Keratinocyte (primary cell): ENCODE results near the gene TRPV4. TPM values are rescaled to one million over a fixed set of nuclear protein-coding genes. Genes with fewer than 3 reads are reported as not detected.

Experiments
- DNase-seq: peaks from one replicate; pipeline ENCODE4 v3.0.0-alpha.2; 2011; ENCODE audit warnings: low read depth, missing footprints, low spot score
- FAIRE-seq: peaks from 2 replicates; lab custom pipeline; 2011; peaks lifted over from hg19 to GRCh38; lab: Jason Lieb, UNC
- H2AFZ ChIP-seq: 2 replicates; pipeline ENCODE4 v1.6.0; 2012; ENCODE audit warnings: low read length, control low read depth, inconsistent platforms; ENCODE audit not compliant: control insufficient read depth
- H3K27ac ChIP-seq: 2 replicates; pipeline ENCODE4 v1.5.1; 2011; ENCODE audit warnings: low read length; ENCODE audit not compliant: control insufficient read depth, insufficient read depth
- H3K27me3 ChIP-seq: 3 replicates; pipeline ENCODE4 v1.6.0; 2011; ENCODE audit warnings: low read length; ENCODE audit not compliant: control insufficient read depth, insufficient read depth; ENCODE audit errors: extremely low read depth
- H3K36me3 ChIP-seq, 2 experiments: 2 replicates in 1 of 2; 3 replicates in 1 of 2; pipeline ENCODE4 v1.5.1; 2011; ENCODE audit warnings: low read length in 2 of 2, mild to moderate bottlenecking in 1 of 2; ENCODE audit not compliant: control insufficient read depth in 2 of 2, insufficient read depth in 2 of 2; ENCODE audit errors: extremely low read depth in 1 of 2
- H3K4me1 ChIP-seq: 3 replicates; pipeline ENCODE4 v1.5.1; 2011; ENCODE audit warnings: low read length; ENCODE audit not compliant: control insufficient read depth, insufficient read depth; ENCODE audit errors: extremely low read depth
- H3K4me2 ChIP-seq: 3 replicates; pipeline ENCODE4 v1.6.0; 2011; ENCODE audit warnings: low read depth, low read length; ENCODE audit not compliant: control insufficient read depth, insufficient read depth; ENCODE audit errors: extremely low read depth
- H3K4me3 ChIP-seq, 3 experiments: fragments of 200-600 bp in 1 of 3; sonication (generic) in 1 of 3; 2 replicates in 2 of 3; 3 replicates in 1 of 3; pipeline ENCODE4 v1.5.1; 2011 to 2016; ENCODE audit warnings: low read length in 3 of 3, mild to moderate bottlenecking in 3 of 3, control low read depth in 2 of 3, inconsistent platforms in 1 of 3, low read depth in 1 of 3, mixed read lengths in 1 of 3, mixed run types in 1 of 3, moderate library complexity in 1 of 3; ENCODE audit not compliant: control insufficient read depth in 2 of 3, insufficient read depth in 2 of 3; ENCODE audit errors: extremely low read depth in 1 of 3
- H3K79me2 ChIP-seq: 2 replicates; pipeline ENCODE4 v1.6.0; 2012; ENCODE audit warnings: low read length; ENCODE audit not compliant: control insufficient read depth, insufficient read depth
- H3K9ac ChIP-seq: 3 replicates; pipeline ENCODE4 v1.6.0; 2011; ENCODE audit warnings: low read length; ENCODE audit not compliant: control insufficient read depth, insufficient read depth; ENCODE audit errors: extremely low read depth
- H3K9me1 ChIP-seq: 3 replicates; pipeline ENCODE4 v1.6.0; 2011; ENCODE audit warnings: low read length; ENCODE audit not compliant: control insufficient read depth, insufficient read depth; ENCODE audit errors: extremely low read depth
- H3K9me3 ChIP-seq: 2 replicates; pipeline ENCODE4 v1.5.1; 2012; ENCODE audit warnings: low read depth, low read length; ENCODE audit not compliant: control insufficient read depth
- H4K20me1 ChIP-seq: 3 replicates; pipeline ENCODE4 v1.6.0; 2011; ENCODE audit warnings: low read length; ENCODE audit not compliant: control insufficient read depth, insufficient read depth; ENCODE audit errors: extremely low read depth
- CTCF ChIP-seq, 3 experiments: IDR thresholded peaks in 1 of 3; conservative IDR thresholded peaks in 1 of 3; optimal IDR thresholded peaks in 1 of 3; 2 replicates in 2 of 3; 3 replicates in 1 of 3; pipeline versions ENCODE3 to v1.5.1; 2011; ENCODE audit warnings: low read length in 3 of 3, mild to moderate bottlenecking in 3 of 3, moderate library complexity in 2 of 3, control low read depth in 1 of 3, inconsistent platforms in 1 of 3; ENCODE audit not compliant: insufficient read depth in 2 of 3; ENCODE audit errors: extremely low read depth in 1 of 3
- EZH2 ChIP-seq: IDR thresholded peaks from one replicate; pipeline ENCODE4 v1.6.1; 2012; ENCODE audit warnings: inconsistent platforms, mild to moderate bottlenecking, low read length, moderate library complexity
- dilution Hi-C: fragments of 300-500 bp; cut with MboI; formaldehyde crosslinking; loops from one replicate; pipeline ENCODE4 v1.7.0; 2020; ENCODE audit warnings: low sequenced_read_pairs; ENCODE audit not compliant: extremely low pct_ligation_motif_present
- polyA plus RNA-seq, 5 experiments: library from polyadenylated mRNA; depleted of rRNA in 3 of 5; stranded (reverse) in 3 of 5; stranded (forward) in 1 of 5; unstranded in 1 of 5; fragments of >200 nt; gene quantifications; 1 replicate in 1 of 5; 2 replicates in 3 of 5; 3 replicates in 1 of 5; pipeline versions ENCODE4 v1.2.1 to v1.2.3, GENCODE V29; 2011 to 2012; ENCODE audit warnings: missing spikeins in 2 of 5, low read depth in 1 of 5, low replicate concordance in 1 of 5

TRPV4 gene
- polyA plus RNA-seq, 1 donor (not counting 4 experiments of a cell fraction or from before 2014, with no cell fraction given) = 0.46 TPM

GRCh38 chr12:109737126-109737525 lies 96.1 kb downstream of the TRPV4 start:
- Histone ChIP-seq H3K79me2 (no peaks in the 10 kb centered on the region), H4K20me1 (no peaks in the 10 kb centered on the region), H3K27ac (no peak overlapping the region), H2AFZ (no peak overlapping the region), H3K4me2 (no peak overlapping the region), H3K4me1 (no peaks in the 10 kb centered on the region), H3K27me3 (no peaks in the 10 kb centered on the region), H3K9ac (no peak overlapping the region), H3K4me3 (no peak overlapping the region), H3K9me1 (no peaks in the 10 kb centered on the region), H3K36me3 (no peaks in the 10 kb centered on the region), H3K9me3 (no peaks in the 10 kb centered on the region)
- DNase-seq = no peak
- FAIRE-seq = no peak
- no peak for TF ChIP-seq EZH2
- TF ChIP-seq CTCF (optimal IDR thresholded peaks at IDR 0.05 in 1 of 3, IDR thresholded peaks at IDR 0.05 in 1 of 3, conservative IDR thresholded peaks at IDR 0.05 in 1 of 3; ENCODE audit: extremely low read depth in 1 of 3, insufficient read depth in 2 of 3, low read length in 3 of 3) = no peak
- dilution Hi-C loops = no loop called here

GRCh38 chr12:109736552-109737108 lies 96.6 kb downstream of the TRPV4 start:
- FAIRE-seq (no peak), DNase-seq (no peak)
- no peak for TF ChIP-seq EZH2
- TF ChIP-seq CTCF (optimal IDR thresholded peaks at IDR 0.05 in 1 of 3, IDR thresholded peaks at IDR 0.05 in 1 of 3, conservative IDR thresholded peaks at IDR 0.05 in 1 of 3; ENCODE audit: extremely low read depth in 1 of 3, insufficient read depth in 2 of 3, low read length in 3 of 3) = no peak

More at GRCh38 chr12:109736552-109737108, 96.6 kb downstream of the TRPV4 start:
- Histone ChIP-seq H3K36me3 (no peaks in the 10 kb centered on the region), H3K27ac (no peak overlapping the region), H3K4me1 (no peaks in the 10 kb centered on the region), H3K4me2 (no peak overlapping the region), H2AFZ (no peak overlapping the region), H3K9ac (no peak overlapping the region), H3K9me1 (no peaks in the 10 kb centered on the region), H3K27me3 (no peaks in the 10 kb centered on the region), H4K20me1 (no peaks in the 10 kb centered on the region), H3K9me3 (no peaks in the 10 kb centered on the region), H3K4me3 (no peak overlapping the region), H3K79me2 (no peaks in the 10 kb centered on the region)
- dilution Hi-C loops = no loop called here
